ENCODE results near the gene MKNK1. TPM values are rescaled to one million over a fixed set of nuclear protein-coding genes. Genes with fewer than 3 reads are reported as not detected.

The MKNK1 gene
- total RNA-seq, 1 donor from 2014 or later = 30.6 TPM

GRCh38 chr1:46581681-46582455 is 22.2 kb downstream of the MKNK1 start:
- Mint-ChIP-seq H3K4me1 (no peaks in the 10 kb centered on the region), H3K27me3 (ENCODE audit: low read depth) (no peaks in the 10 kb centered on the region), H3K27ac (no peak overlapping the region), H3K36me3 (peaks cover 28% of the 10 kb centered on the region), H3K4me3 (no peak overlapping the region), H3K9me3 (no peaks in the 10 kb centered on the region)
- no peak for DNase-seq (ENCODE audit: low spot score in 2 of 2, unreplicated experiment in 2 of 2)
- no peak for TF ChIP-seq CTCF (IDR thresholded peaks at IDR 0.05; ENCODE audit: unreplicated experiment)

- Mint-ChIP-seq H3K27me3 (ENCODE audit: low read depth) (no peaks in the 10 kb centered on the region), H3K9me3 (no peaks in the 10 kb centered on the region), H3K4me1 (peaks cover 5% of the 10 kb centered on the region), H3K27ac (no peak overlapping the region), H3K36me3 (peaks cover 28% of the 10 kb centered on the region), H3K4me3 (no peak overlapping the region)
- no peak for DNase-seq (ENCODE audit: low spot score in 2 of 2, unreplicated experiment in 2 of 2)
- TF ChIP-seq CTCF (IDR thresholded peaks at IDR 0.05; ENCODE audit: unreplicated experiment) = no peak
These were observed 23.7 kb downstream of the MKNK1 start for GRCh38 chr1:46580140-46580903.

- peaks cover 25% of the 10 kb centered on the region for H3K36me3 Mint-ChIP-seq
- no peak for TF ChIP-seq CTCF (IDR thresholded peaks at IDR 0.05; ENCODE audit: unreplicated experiment)
- peaks cover 8% of the 10 kb centered on the region for H3K4me1 Mint-ChIP-seq
- H3K27ac Mint-ChIP-seq = no peak overlapping the region
- no peaks in the 10 kb centered on the region for H3K9me3 Mint-ChIP-seq
- DNase-seq (ENCODE audit: low spot score in 2 of 2, unreplicated experiment in 2 of 2) = no peak
- H3K27me3 Mint-ChIP-seq (ENCODE audit: low read depth) = no peaks in the 10 kb centered on the region
- H3K4me3 Mint-ChIP-seq = no peak overlapping the region
These were observed 26.4 kb downstream of the MKNK1 start for GRCh38 chr1:46577671-46578070.

- Mint-ChIP-seq H3K36me3 (peaks cover 18% of the 10 kb centered on the region), H3K4me3 (no peak overlapping the region), H3K4me1 (peaks cover 8% of the 10 kb centered on the region), H3K27me3 (ENCODE audit: low read depth) (no peaks in the 10 kb centered on the region), H3K9me3 (no peaks in the 10 kb centered on the region), H3K27ac (no peak overlapping the region)
- no peak for DNase-seq (ENCODE audit: low spot score in 2 of 2, unreplicated experiment in 2 of 2)
- TF ChIP-seq CTCF (IDR thresholded peaks at IDR 0.05; ENCODE audit: unreplicated experiment) = no peak
These were observed 27.5 kb downstream of the MKNK1 start for GRCh38 chr1:46576596-46576995.

GRCh38 chr1:46575778-46576177 is 28.3 kb downstream of the MKNK1 start:
- Mint-ChIP-seq H3K4me3 (no peak overlapping the region), H3K4me1 (peaks cover 8% of the 10 kb centered on the region), H3K27me3 (ENCODE audit: low read depth) (no peaks in the 10 kb centered on the region), H3K9me3 (no peaks in the 10 kb centered on the region), H3K27ac (no peak overlapping the region), H3K36me3 (peaks cover 15% of the 10 kb centered on the region)
- TF ChIP-seq CTCF (IDR thresholded peaks at IDR 0.05; ENCODE audit: unreplicated experiment) = no peak
- DNase-seq (ENCODE audit: low spot score in 2 of 2, unreplicated experiment in 2 of 2) = no peak

Data from mesothelial cell of epicardium (in vitro differentiated cells).